ENCODE measurements around the gene EPHA10.

The EPHA10 gene

DNA sequence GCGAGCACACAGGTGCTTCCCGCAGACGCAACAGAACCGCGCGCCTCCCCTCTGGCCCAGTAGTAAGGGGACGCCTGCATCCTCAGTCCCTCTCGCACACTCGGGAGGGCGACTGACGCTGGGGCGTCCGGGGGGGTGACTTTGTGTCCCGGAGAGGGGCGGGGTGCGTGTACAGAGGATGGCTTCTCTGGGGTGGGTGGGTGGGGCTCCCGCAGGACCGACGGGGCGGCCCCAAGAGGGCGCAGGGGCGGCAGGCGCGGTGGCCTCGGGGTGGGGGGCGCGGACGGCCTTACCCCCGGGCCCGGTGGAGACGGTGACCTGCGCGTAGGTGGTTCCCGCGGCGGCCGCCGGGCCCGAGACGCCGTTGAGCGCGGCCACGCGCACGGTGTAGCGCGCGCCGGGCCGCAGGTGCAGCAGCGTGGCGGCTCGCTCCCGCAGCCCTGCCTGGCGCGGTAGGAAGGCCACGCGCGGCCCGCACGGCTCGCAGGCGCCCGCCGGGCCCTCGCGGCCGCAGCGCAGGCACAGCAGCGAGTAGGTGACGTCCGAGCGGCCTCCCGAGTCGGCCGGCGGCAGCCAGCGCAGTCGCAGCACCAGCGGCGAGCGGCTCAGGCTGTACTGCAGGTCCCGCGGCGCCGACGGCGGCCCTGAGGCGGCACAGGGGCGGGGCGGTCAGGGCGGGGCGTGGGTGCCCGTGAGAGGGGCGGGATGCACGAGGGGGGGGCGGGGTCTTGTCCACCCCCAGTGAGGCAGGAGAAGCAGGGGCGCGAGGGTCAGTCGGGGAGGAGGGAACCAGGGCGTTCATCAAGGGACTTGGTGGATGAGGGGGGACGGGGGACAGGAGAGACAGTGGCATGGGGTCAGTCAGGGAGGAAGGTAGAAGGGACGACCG, 12.1 kb downstream of the EPHA10 start:
- H3K79me2 ChIP-seq (ENCODE audit: insufficient read depth, low read length), result no peaks in the 10 kb centered on the region
- H3K9me3 ChIP-seq (ENCODE audit: insufficient read depth, low read depth, low read length), result no peaks in the 10 kb centered on the region
- no peak overlapping the region for H3K9ac ChIP-seq (ENCODE audit: low read depth, low read length, poor library complexity, severe bottlenecking)
- no peaks in the 10 kb centered on the region for H3K9me2 ChIP-seq (replicated peaks; ENCODE audit: low read depth, low read length)
- H2AFZ ChIP-seq (ENCODE audit: low read length), result no peak overlapping the region
- H3K4me3 ChIP-seq (ENCODE audit: low read length, poor library complexity, severe bottlenecking), result no peak overlapping the region
- no peak overlapping the region for H3K4me2 ChIP-seq (ENCODE audit: low read depth, low read length, poor library complexity, severe bottlenecking)
- no peaks in the 10 kb centered on the region for H3K36me3 ChIP-seq (ENCODE audit: insufficient read depth, low read length)
- H4K20me1 ChIP-seq (ENCODE audit: insufficient read depth, low read length, poor library complexity, severe bottlenecking), result no peaks in the 10 kb centered on the region
- H3F3A ChIP-seq (ENCODE audit: low read depth), result no peaks in the 10 kb centered on the region
- TF ChIP-seq, protein P1, sequence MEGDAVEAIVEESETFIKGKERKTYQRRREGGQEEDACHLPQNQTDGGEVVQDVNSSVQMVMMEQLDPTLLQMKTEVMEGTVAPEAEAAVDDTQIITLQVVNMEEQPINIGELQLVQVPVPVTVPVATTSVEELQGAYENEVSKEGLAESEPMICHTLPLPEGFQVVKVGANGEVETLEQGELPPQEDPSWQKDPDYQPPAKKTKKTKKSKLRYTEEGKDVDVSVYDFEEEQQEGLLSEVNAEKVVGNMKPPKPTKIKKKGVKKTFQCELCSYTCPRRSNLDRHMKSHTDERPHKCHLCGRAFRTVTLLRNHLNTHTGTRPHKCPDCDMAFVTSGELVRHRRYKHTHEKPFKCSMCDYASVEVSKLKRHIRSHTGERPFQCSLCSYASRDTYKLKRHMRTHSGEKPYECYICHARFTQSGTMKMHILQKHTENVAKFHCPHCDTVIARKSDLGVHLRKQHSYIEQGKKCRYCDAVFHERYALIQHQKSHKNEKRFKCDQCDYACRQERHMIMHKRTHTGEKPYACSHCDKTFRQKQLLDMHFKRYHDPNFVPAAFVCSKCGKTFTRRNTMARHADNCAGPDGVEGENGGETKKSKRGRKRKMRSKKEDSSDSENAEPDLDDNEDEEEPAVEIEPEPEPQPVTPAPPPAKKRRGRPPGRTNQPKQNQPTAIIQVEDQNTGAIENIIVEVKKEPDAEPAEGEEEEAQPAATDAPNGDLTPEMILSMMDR (conservative IDR thresholded peaks at IDR 0.05; ENCODE audit: low read length), result no peak
- no peak for TF ChIP-seq EZH2phosphoT487 (IDR thresholded peaks at IDR 0.05; ENCODE audit: borderline replicate concordance)
- no peaks in the 10 kb centered on the region for H3K27me3 ChIP-seq (ENCODE audit: insufficient read depth, low read length, poor library complexity, severe bottlenecking)
- H3K4me1 ChIP-seq (ENCODE audit: insufficient read depth, low read length, poor library complexity, severe bottlenecking), result no peaks in the 10 kb centered on the region

DNA sequence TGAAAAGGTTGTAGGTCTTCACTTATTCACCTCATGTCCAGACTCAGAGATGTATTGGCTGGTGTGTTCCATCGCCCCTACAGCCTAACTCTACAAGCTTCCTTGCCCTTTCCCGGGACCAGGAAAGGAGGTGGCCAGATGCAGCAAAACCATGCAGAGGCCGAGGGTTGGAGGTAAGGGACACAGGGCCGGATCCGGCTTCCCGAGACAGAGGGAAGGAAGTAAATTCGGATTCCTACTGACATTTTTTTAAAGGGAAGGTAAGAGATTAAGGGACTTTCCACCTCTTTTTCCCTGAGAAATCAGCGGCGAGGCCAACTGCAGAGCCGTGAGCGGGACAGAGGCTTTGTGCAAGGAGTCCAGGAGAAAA, 12.7 kb downstream of the EPHA10 start:
- Histone ChIP-seq H3K79me2 (ENCODE audit: insufficient read depth, low read length) (no peaks in the 10 kb centered on the region), H3K36me3 (ENCODE audit: insufficient read depth, low read length) (no peaks in the 10 kb centered on the region), H3K9me3 (ENCODE audit: insufficient read depth, low read depth, low read length) (no peaks in the 10 kb centered on the region), H3K4me3 (ENCODE audit: low read length, poor library complexity, severe bottlenecking) (no peak overlapping the region), H4K20me1 (ENCODE audit: insufficient read depth, low read length, poor library complexity, severe bottlenecking) (no peaks in the 10 kb centered on the region), H3K4me1 (ENCODE audit: insufficient read depth, low read length, poor library complexity, severe bottlenecking) (no peaks in the 10 kb centered on the region), H2AFZ (ENCODE audit: low read length) (no peak overlapping the region), H3K27me3 (ENCODE audit: insufficient read depth, low read length, poor library complexity, severe bottlenecking) (no peaks in the 10 kb centered on the region), H3K4me2 (ENCODE audit: low read depth, low read length, poor library complexity, severe bottlenecking) (no peak overlapping the region), H3F3A (ENCODE audit: low read depth) (no peaks in the 10 kb centered on the region), H3K9me2 (replicated peaks; ENCODE audit: low read depth, low read length) (no peaks in the 10 kb centered on the region), H3K9ac (ENCODE audit: low read depth, low read length, poor library complexity, severe bottlenecking) (no peak overlapping the region)
- TF ChIP-seq, protein P1 (conservative IDR thresholded peaks at IDR 0.05; ENCODE audit: low read length), result no peak
- no peak for TF ChIP-seq EZH2phosphoT487 (IDR thresholded peaks at IDR 0.05; ENCODE audit: borderline replicate concordance)

DNA sequence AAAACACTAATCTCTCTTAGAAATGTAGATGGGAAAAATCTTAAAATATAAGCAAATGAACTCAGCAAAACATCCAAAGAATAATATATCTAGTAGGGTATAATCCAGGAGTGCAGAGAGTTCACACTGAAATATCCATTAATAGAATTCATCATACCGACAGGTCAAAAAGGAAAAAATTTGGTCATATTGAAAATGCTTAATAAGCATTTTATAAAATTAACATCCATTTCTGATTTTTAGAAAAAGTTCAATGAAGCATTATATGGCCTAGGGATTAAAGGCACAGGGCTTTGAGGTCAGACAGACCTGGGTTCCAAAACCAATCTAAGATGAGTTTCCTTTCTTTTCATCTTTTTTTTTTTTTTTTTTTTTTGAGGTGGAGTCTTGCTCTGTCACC, 16.4 kb downstream of the EPHA10 start:
- H3K9me3 ChIP-seq (ENCODE audit: insufficient read depth, low read depth, low read length), result no peaks in the 10 kb centered on the region
- no peaks in the 10 kb centered on the region for H3K4me1 ChIP-seq (ENCODE audit: insufficient read depth, low read length, poor library complexity, severe bottlenecking)
- no peak overlapping the region for H3K9ac ChIP-seq (ENCODE audit: low read depth, low read length, poor library complexity, severe bottlenecking)
- H3F3A ChIP-seq (ENCODE audit: low read depth), result no peaks in the 10 kb centered on the region
- H3K4me3 ChIP-seq (ENCODE audit: low read length, poor library complexity, severe bottlenecking), result no peak overlapping the region
- TF ChIP-seq, protein P1 (conservative IDR thresholded peaks at IDR 0.05; ENCODE audit: low read length), result no peak
- no peak for TF ChIP-seq EZH2phosphoT487 (IDR thresholded peaks at IDR 0.05; ENCODE audit: borderline replicate concordance)
- no peaks in the 10 kb centered on the region for H3K79me2 ChIP-seq (ENCODE audit: insufficient read depth, low read length)
- H3K36me3 ChIP-seq (ENCODE audit: insufficient read depth, low read length), result no peaks in the 10 kb centered on the region
- no peak overlapping the region for H2AFZ ChIP-seq (ENCODE audit: low read length)
- no peaks in the 10 kb centered on the region for H3K9me2 ChIP-seq (replicated peaks; ENCODE audit: low read depth, low read length)
- H4K20me1 ChIP-seq (ENCODE audit: insufficient read depth, low read length, poor library complexity, severe bottlenecking), result no peaks in the 10 kb centered on the region
- H3K27me3 ChIP-seq (ENCODE audit: insufficient read depth, low read length, poor library complexity, severe bottlenecking), result no peaks in the 10 kb centered on the region
- no peak overlapping the region for H3K4me2 ChIP-seq (ENCODE audit: low read depth, low read length, poor library complexity, severe bottlenecking)
